GM21723 (cell line): ENCODE measurements around the gene RMRP.

ENCODE experiments used
- ATAC-seq: cut with Tn5 transposase; IDR thresholded peaks from one replicate; pipeline ENCODE4 v1.9.1; 2021; ENCODE audit warnings: mild to moderate bottlenecking, moderate library complexity; ENCODE audit not compliant: unreplicated experiment

RMRP gene

GRCh38 chr9:35657546-35658136, at the start of gene RMRP:
TSS of gene RMRP (minus strand) at chr9:35658019.
- ATAC-seq, result peak; percentile 87

- no peak for ATAC-seq
Measured at GRCh38 chr9:35706951-35707350, 49.1 kb upstream of the RMRP start.

- ATAC-seq, result no peak
Measured at GRCh38 chr9:35705836-35706430, 48.1 kb upstream of the RMRP start.

- no peak for ATAC-seq
Measured at GRCh38 chr9:35705372-35705771, 47.6 kb upstream of the RMRP start.

- ATAC-seq, result no peak
Measured at GRCh38 chr9:35703906-35704672, 46.3 kb upstream of the RMRP start.

- no peak for ATAC-seq
Measured at GRCh38 chr9:35702696-35703095, 44.9 kb upstream of the RMRP start.

GRCh38 chr9:35700942-35701341, 43.1 kb upstream of the RMRP start:
- no peak for ATAC-seq

GRCh38 chr9:35700031-35700430, 42.2 kb upstream of the RMRP start:
- ATAC-seq, result no peak

GRCh38 chr9:35698231-35698630, 40.4 kb upstream of the RMRP start:
- no peak for ATAC-seq

GRCh38 chr9:35697486-35697885, 39.7 kb upstream of the RMRP start:
- no peak for ATAC-seq

- ATAC-seq, result peak; percentile 79
Measured at GRCh38 chr9:35696520-35697215, 38.8 kb upstream of the RMRP start.

- ATAC-seq, result no peak
Measured at GRCh38 chr9:35695943-35696401, 38.2 kb upstream of the RMRP start.

- ATAC-seq, result no peak
Measured at GRCh38 chr9:35691757-35692301, 34.0 kb upstream of the RMRP start.

GRCh38 chr9:35691334-35691650, 33.5 kb upstream of the RMRP start:
- no peak for ATAC-seq

- ATAC-seq, result no peak
Measured at GRCh38 chr9:35690614-35691333, 33.0 kb upstream of the RMRP start.

GRCh38 chr9:35690294-35690613, 32.4 kb upstream of the RMRP start:
- ATAC-seq, result no peak

GRCh38 chr9:35689542-35690293, 31.9 kb upstream of the RMRP start, which contains the start of gene TPM2:
TSS of gene TPM2 (minus strand) at chr9:35689925. CDS start at chr9:35689817, 108 bp downstream.
- no peak for ATAC-seq

GRCh38 chr9:35688558-35689541, 31.0 kb upstream of the RMRP start:
- no peak for ATAC-seq
